HG02798 (cell line): ENCODE data around the gene AHNAK2.
"Not testable (repeated sequence)": the region's sequence is repeated elsewhere in the genome, so short reads cannot be mapped to it uniquely, and the experiment has no call there.

ENCODE experiments used
- ATAC-seq: cut with Tn5 transposase; IDR thresholded peaks from one replicate; pipeline ENCODE4 v1.9.1; 2021; ENCODE audit warnings: mild to moderate bottlenecking; ENCODE audit not compliant: unreplicated experiment, poor library complexity

AHNAK2 gene

GRCh38 chr14:104908303-104908702 lies 69.9 kb downstream of the AHNAK2 start:
- ATAC-seq: no peak

- ATAC-seq: not testable (repeated sequence)
Measured at GRCh38 chr14:104905579-104905933, 72.6 kb downstream of the AHNAK2 start.

GRCh38 chr14:104904650-104905578 lies 73.3 kb downstream of the AHNAK2 start:
- ATAC-seq: not testable (repeated sequence)

- ATAC-seq: no peak
Measured at GRCh38 chr14:104903990-104904389, 74.2 kb downstream of the AHNAK2 start.

- ATAC-seq: no peak
Measured at GRCh38 chr14:104900639-104901512, 77.3 kb downstream of the AHNAK2 start.

GRCh38 chr14:104899781-104900180 lies 78.4 kb downstream of the AHNAK2 start:
- no peak for ATAC-seq

GRCh38 chr14:104898870-104899510 lies 79.2 kb downstream of the AHNAK2 start:
- no peak for ATAC-seq

- ATAC-seq: no peak
Measured at GRCh38 chr14:104898195-104898558, 80.0 kb downstream of the AHNAK2 start.

- no peak for ATAC-seq
Measured at GRCh38 chr14:104897330-104898194, 80.6 kb downstream of the AHNAK2 start.

- ATAC-seq: no peak
Measured at GRCh38 chr14:104895786-104896661, 82.2 kb downstream of the AHNAK2 start.

GRCh38 chr14:104895207-104895785 lies 82.9 kb downstream of the AHNAK2 start:
- no peak for ATAC-seq

- no peak for ATAC-seq
Measured at GRCh38 chr14:104894331-104895206, 83.6 kb downstream of the AHNAK2 start.

GRCh38 chr14:104893435-104894207 lies 84.6 kb downstream of the AHNAK2 start:
- no peak for ATAC-seq

GRCh38 chr14:104892531-104893434 lies 85.4 kb downstream of the AHNAK2 start:
- no peak for ATAC-seq

GRCh38 chr14:104891664-104892530 lies 86.3 kb downstream of the AHNAK2 start:
- ATAC-seq: no peak
